Stimulated activated CD8-positive, alpha-beta memory T cell treated with anti-CD3 and anti-CD28 coated beads, Interleukin-15, amount 100 ng/mL, for 4 hours (primary cell): ENCODE results near the gene HPGD.

Experiments
- DNase-seq, 2 donors: peaks; one replicate each; pipeline ENCODE4 v3.0.0-alpha.2; 2020; ENCODE audit warnings: low read depth in 2 of 2

The HPGD gene

DNA sequence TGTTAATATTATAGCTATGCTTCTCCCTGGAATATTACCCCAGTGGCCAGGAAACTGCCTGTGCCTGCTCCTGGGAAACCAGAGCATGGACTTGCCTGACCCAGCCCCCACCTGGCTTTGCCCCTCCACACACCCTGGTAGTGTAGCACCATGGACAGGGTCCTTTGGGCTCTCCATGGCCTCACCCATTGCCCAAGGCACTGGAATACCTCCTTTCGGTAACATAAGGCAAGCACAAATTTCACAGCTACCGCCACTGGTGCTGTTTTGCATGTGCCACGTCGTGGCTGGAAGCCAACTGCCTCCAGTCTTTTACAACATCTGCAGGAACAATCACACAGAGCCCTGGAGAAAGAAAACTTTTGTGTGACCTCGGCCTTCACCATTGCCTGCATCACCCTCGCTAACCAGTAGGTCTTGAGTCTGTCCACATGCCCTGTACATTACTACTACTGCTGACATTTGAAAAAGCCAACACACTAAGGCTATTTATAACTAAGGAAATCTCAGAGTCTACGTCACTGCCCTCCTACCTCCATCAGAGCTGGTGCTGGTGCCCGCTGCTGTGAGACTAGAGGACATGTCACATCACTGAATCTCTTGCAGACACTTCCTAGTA is 47.7 kb downstream of the HPGD start:
- DNase-seq: no peak

DNA sequence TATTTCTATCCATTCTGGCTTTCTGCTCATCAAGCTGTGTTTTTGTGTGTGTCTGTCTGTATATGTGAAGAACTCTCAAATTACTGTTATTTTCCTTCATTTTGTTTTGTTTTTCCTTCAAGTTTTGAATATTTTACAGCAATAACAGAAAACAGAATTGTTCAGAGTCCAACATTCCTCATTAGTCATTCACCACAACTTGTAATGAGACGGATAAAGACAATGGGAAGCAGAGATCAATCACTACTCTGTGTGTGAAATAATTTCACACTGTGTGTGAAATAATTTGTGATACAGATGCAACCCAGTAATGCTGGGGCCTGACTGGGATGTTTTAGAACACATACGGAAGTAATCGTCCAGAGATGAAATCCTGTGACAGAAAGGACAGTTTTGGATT is 55.2 kb downstream of the HPGD start:
- DNase-seq: no peak

DNA sequence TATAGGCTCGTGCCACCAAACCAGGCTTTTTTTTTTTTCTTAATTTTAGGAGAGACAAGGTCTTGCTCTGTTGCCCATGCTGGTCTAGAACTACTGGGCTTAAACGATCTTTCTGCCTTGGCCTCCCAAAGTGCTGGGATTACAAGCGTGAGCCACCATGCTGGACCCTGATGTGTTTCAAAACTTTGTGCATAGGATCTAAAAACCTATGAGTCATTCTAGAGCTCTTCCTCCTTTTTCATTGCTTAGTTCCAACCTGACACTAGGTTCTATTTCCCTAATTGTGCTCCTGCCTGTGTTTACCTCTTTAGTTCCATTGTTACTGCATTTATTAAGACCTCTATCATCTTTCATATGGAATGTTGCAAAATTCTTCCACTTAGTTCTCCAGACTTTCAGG is 57.3 kb downstream of the HPGD start:
- DNase-seq: no peak

DNA sequence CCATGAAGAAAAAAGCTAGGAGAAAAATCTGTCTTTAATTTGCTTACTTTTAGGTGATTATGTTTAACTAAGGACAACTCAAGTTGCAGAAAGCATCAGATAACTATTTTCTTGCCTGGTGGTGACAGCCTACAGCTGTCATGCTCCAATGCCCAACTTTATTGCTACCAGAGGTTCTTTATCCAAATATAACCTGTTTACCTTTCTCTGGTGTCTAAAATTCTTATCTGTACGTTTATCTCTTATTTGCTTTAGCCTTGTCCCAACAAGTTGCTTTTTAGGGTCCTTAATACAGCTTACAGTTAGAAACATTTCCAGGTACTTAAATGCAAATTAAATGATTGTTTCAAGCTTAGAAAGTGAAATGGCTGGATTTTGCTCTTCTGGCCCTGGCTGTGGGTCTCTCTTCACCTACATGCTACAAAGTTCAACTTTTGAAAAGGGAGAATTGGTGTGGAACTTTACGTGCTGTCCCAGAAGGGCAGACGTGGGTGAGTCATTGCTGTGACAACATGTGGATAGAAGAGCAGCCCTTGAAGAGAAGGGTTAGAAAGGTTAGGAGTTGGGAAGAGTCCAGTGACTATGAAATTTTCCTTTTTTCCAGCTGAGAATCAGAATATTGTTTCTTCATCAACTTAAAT is 60.7 kb downstream of the HPGD start:
- no peak for DNase-seq

DNA sequence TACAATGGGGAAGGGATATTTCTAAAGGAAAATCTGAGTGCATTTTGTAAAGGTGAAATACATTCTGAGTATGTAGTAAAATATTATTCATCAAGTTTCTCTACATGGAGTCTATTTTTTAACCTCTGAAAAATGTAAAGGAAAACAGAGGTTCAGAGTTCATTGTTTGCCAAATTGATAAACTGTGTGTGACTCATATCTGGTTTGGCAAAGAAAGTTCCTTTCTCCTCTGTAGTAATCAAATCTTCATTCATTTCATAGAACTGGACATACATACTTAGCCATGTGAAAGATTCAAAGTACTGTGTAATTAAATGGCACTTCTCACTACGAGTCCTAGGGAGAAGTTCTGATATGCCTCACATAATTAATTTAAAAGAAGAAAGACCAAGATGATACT is 61.6 kb downstream of the HPGD start:
- DNase-seq: no peak

DNA sequence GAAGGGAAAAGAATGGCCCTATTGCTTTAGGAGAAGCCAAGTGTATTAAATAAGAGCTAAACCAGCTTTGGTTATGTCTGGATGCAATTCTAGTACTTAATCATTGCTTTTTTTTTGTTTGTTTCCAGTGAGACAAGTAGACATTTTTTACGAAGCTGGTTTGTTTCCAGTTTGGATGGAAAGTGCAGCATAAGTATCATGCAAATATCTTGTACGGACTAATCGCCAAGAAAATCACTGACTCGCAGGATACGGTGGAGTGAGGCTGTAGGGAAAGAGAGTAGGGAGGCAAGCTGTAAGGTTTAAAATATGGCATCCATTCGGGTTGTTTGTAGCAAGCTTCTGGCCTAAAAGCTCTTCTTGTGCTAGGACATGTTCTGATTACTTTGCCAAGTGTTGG is 64.8 kb downstream of the HPGD start:
- DNase-seq: no peak

DNA sequence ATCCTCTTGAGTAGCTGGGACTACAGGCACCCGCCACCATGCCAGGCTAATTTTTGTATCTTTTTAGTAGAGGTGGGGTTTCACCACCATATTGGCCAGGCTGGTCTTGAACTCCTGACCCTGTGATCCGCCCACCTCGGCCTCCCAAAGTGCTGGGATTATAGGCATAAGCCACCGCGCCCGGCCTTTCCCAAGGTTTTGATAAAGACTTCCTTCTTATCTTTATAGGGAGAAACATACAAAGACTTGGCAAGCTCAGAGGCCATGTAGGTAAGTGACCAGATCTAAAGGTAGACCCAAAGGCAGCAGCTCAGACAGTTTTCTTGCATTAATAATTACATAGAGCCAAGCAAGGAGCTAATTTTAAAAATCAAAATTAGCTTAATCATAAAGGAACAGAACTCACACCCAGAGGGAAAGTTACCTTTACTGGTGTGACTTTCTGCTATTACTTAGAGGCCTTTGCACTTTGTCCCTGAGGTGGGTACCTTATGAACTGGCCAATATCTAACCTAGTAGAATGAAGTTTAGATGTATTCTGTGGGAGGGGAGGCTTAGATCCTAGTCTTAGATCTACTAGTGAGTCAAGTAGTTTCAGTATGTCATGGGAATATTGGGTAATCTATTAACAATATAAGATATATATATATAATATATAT is 67.3 kb downstream of the HPGD start:
- no peak for DNase-seq

DNA sequence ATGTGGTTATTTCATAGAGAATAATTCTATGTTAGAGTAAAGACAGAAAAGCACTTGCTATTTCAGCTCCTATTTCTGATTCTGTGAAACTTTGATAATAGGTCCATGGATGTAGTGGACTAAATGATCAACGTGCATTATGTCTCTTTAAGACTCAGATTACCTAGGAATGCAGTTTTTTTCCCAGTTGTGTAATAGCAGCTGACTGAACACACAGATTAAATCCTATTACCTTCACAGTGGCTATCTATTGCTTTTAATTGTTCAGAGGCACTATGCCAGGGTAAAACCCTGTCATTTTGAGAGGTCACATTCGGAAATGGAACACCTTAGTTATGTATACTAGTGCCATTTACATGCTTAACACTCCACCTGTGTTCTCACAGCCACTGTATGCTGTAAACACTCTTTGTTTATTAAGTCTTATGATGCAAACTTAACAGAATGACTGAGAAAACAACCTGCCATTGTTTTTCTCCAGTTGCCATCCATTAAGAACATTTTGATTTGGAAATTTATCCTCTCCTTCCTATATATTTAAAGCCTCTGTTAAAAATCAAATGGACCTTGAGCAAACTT is 70.5 kb downstream of the HPGD start:
- DNase-seq: no peak

DNA sequence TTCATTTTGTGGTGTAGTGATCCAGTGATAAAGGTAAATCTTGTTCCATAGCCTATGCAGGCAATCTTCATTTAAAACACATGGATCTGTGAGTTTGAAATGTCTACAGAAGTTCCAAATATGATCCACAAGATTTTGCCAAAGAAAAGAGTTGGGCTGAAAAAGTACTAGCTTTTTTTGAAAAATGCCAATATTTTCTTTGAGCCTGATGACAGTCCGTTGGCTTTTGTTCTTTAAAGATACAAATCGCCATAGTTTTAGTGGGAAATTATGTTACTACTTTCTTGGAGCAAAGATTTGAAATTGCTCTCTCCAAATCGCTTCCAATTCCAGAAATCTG is 71.5 kb downstream of the HPGD start:
- DNase-seq: no peak

DNA sequence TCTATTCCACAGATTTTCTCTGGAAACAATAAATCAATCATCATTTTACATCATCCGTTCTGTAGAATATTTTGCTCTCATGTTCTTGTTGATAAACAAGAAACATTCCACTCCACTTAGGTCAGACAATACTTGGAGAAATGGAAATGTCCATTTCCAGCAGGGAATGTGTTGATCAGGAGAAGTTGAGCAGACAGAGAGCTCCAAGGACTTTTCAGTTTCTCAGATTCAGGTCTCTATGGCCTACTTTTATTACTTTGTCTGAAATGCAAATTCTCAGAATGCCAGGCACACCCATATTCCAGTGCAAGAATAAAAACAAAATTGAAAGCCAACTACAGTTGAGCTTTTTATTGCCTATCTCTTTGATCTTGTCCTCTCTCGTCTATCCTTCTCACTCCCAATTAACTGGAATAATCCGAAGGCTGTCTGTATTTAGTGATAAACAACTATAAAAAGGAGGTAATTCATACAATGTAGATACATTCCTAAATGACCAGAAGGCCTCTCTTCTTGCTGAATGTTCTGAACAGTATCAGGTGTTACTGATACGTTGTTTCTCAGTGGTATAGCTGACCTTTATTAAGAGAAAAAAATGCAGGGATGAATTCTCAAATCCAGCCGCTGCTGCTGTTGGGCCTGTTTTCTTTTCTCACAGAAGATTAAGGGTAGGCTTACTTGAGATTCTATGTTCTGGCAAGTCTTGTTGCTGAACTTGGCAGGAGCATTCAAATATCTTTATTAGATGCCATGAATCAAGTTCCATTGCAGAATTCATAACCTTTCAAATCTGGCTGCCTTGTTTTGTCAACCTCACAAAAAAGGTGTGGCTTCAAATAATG is 72.1 kb downstream of the HPGD start:
- no peak for DNase-seq

DNA sequence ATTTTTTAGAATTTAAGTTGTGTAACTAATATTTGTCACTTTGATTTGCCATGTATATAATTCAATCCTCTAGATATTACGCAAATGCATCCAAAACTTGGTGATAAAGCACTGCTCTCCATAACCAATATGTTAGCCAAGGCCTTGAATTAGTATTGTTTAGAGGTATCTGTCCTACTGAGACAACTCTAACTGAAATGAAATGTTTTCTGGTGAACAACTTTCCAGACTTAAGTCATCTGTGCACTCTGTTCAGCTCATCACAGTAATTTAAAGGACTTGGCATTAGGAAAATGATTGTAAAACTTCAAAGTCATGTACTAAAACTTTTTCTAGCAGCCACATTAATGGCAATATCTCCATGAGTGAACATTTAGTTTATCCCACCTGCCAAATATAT is 73.1 kb downstream of the HPGD start:
- no peak for DNase-seq

DNA sequence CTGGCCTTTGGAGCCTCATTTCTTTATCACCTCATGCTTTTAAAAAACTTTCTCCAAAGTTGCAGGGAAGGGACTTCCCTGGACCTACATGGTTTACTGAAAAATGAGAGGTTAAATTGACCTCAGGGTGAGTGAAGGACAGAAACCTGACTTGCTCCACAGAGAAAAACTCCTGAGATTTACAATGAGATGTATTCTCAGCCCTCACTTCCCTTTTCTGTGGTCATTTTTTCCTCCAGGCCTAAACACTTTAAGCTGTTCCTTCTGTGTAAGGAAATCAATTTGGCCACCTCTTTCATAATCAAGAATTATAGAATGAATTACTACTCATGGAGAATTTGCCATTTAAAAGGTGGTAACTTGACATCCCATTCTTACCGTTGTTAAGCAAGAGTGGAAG is 77.9 kb downstream of the HPGD start:
- DNase-seq: no peak
